ENCODE data around the gene CHN1.

The CHN1 gene

DNA sequence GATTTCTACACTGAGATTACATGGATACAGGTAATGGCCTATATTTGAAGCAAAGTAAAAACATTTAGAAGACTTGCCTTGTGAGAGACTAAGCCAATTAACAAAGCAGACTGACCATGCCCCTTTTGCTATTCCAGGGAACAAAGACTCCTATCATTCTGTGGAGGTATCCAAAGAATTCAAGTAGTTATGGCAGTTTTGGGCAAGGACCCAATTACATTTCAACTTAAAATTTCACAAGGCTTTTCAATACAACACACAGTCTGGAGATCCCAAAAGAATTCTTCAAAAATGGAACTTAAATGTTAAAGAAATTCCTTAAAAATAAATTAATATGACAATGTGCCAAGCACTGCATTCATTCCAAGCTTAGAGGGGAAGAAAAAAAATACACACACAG, 131.7 kb downstream of the CHN1 start:
- no peak for DNase-seq (ENCODE audit: low spot score)

DNA sequence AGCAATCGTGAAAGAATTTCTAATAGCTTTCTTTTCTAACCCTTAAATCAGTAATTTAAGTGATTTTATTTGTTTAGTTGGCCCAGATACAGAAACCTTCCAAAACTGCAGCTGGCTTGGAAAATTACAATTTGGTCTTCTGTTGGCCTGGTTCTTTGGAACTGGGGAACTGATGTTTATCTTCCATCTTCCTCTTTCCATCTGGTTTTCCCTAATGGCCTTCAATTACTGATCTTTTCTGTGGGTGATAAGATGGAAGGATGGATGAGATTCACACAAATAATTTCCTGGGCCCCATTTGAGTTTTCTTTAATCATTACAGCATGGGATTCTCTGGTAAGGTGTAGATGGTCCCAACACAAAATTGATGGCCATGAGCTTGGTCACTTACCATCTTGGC, 134.4 kb downstream of the CHN1 start:
- DNase-seq (ENCODE audit: low spot score) = no peak

- peak; percentile 73 for DNase-seq (ENCODE audit: low spot score)
Observed at GRCh38 chr2:174868878-174869277, 136.3 kb downstream of the CHN1 start.

DNA sequence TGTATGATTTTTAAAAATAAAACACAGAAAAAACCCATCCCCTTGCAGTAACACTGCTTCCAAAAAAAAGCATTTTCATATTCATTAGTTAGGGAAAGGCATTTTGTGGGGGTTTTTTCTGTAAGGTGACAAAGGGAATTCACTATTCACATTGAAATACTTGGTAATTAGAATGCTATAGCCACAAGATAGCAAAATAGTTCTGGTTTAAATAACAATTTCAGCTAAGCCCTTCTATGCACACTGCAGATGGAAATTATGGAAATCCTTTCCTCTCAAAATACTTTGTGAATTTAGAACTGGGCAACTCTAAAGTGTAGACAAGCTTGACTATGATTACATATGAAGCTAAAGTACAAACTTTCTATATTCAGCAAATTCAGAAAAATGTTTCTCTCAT, 138.8 kb downstream of the CHN1 start:
- no peak for DNase-seq (ENCODE audit: low spot score)

GRCh38 chr2:174863183-174863582, 142.0 kb downstream of the CHN1 start:
- no peak for DNase-seq (ENCODE audit: low spot score)

GRCh38 chr2:174859563-174860169, 145.5 kb downstream of the CHN1 start:
- no peak for DNase-seq (ENCODE audit: low spot score)

GRCh38 chr2:174858745-174859144, 146.4 kb downstream of the CHN1 start:
- no peak for DNase-seq (ENCODE audit: low spot score)

DNA sequence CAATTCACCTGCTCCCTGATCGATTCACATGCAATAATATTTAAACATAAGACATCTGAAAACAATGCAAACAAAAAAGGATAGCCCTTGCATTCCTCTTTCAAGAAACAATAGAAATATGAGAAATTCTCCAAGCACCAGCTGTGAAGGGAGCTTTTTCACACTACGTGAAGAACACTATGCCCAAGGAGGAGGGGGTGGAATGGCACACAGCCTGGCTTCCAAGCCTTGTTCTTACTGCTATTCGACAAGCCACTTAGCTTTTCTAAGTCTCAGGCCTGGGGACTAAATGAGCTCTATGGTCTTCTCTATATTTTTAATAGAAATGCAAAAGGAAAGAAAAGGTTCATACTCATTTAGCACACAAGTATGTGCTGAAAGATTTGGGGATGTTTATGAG, 148.7 kb downstream of the CHN1 start:
- no peak for DNase-seq (ENCODE audit: low spot score)

- peak; percentile 21 for DNase-seq (ENCODE audit: low spot score)
Observed at GRCh38 chr2:174846941-174847938, 157.9 kb downstream of the CHN1 start.

GRCh38 chr2:174846218-174846617, 159.0 kb downstream of the CHN1 start:
- DNase-seq (ENCODE audit: low spot score) = no peak

GRCh38 chr2:174844295-174844708, 160.9 kb downstream of the CHN1 start:
- DNase-seq (ENCODE audit: low spot score) = no peak

DNA sequence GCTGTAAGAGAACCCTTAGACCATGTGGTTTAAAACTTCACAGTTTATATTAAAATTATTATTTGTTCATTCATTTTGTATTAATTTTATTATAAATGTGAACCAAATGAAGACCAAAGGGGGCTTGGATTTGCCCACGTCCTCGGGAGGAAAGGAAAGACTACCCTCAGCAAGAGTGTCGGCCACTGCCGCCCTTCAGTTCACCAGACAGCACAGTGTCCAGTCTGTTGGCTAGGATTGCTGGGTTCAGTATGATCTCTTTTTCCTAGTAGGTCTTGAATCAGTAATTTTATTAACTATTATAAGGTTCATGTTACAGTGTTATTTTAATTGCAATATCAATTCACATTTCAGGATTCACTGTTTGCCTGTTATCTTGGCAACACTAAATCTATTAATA, 162.7 kb downstream of the CHN1 start:
- DNase-seq (ENCODE audit: low spot score) = no peak

- no peak for DNase-seq (ENCODE audit: low spot score)
Observed at GRCh38 chr2:174841936-174842335, 163.2 kb downstream of the CHN1 start.

DNA sequence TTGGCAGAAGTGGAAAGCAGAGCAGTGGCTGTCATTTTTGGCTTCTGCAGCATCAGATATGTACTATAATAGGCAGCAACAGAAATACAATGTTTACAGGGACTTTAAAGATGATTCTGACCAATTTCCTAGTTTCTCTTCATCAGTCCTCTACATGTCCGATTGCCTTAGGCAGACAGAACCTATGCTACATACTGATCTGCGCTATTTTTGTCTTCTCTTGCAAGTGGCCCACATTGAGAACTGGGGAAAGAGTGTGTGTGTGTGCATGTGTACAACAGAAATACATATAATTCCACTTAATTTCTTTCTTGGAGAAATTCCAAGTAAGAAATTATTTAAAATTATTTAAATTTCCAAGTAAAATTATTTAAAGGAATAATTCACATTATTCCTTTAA, 163.8 kb downstream of the CHN1 start:
- DNase-seq (ENCODE audit: low spot score) = no peak

- DNase-seq (ENCODE audit: low spot score) = no peak
Observed at GRCh38 chr2:174840436-174840835, 164.7 kb downstream of the CHN1 start.

GRCh38 chr2:174839662-174840061, 165.5 kb downstream of the CHN1 start:
- DNase-seq (ENCODE audit: low spot score) = no peak

DNA sequence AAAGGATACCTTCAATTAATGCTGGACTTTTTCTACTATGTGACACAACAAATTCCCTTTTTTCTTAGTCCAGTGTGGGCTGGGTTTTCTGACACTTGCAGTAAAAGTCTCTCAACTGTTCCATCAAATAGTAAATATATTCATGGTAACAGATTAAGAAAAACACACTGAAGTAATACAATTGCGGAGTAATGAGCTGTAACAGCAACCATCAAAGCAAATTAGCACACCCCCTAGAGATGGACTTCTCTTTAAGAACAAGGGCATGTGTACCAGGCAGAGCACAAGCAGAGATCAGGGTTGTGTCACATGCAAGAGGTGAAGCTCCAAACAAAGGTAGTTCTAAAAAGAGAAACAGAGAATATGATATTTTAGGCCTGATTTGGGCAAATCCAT, 168.2 kb downstream of the CHN1 start:
- no peak for DNase-seq (ENCODE audit: low spot score)

DNA sequence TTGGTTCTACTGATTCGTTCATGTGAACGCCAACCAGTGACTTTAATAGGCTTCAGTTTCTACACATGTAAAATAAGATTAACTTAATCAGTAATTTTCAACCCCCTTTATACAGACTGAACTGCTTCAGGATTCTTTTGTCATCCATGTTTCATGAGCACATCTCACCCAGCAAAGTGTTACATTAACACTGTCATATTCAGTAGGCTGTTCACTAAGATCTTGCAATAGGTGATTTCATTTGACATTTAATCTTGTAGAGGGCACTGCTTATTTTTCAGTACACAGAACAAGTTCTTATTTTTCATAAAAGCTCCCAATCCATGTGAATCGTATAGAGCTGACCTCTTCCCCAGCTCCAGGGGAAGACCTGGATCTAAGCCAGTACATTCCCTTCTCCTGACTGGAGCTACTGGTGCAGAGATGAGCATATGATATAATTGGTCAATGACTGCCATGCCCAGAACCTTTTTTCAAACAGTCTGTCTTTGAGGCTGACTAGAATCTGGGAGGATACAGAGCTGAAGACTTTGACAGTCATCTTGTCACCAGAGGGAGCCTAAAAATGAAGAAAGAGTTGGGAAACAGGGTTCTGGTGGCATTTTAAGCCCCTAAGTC, 168.7 kb downstream of the CHN1 start:
- DNase-seq (ENCODE audit: low spot score) = peak; percentile 93

- peak; percentile 63 for DNase-seq (ENCODE audit: low spot score)
Observed at GRCh38 chr2:174835797-174836255, 169.4 kb downstream of the CHN1 start.

GRCh38 chr2:174833737-174834136, 171.4 kb downstream of the CHN1 start:
- no peak for DNase-seq (ENCODE audit: low spot score)

DNA sequence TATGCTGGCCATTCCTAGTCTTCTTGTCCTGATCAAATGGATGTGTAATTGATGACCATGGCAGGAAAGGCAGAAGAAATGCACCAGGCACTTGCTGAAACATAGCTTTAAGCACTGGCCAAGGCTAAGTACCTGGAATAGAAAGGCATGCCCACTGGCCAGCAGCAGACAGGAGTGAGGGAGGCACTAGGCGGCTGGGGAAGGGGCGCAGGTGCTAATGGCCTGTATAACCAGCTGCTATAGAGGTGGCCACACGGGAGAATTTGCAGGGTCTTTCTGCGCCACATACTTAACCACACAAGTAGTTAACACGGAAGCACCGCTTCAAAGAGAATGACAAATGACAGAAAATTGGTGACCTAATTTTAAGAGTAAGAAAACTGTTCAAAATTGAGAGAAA, 174.6 kb downstream of the CHN1 start:
- DNase-seq (ENCODE audit: low spot score) = no peak

DNA sequence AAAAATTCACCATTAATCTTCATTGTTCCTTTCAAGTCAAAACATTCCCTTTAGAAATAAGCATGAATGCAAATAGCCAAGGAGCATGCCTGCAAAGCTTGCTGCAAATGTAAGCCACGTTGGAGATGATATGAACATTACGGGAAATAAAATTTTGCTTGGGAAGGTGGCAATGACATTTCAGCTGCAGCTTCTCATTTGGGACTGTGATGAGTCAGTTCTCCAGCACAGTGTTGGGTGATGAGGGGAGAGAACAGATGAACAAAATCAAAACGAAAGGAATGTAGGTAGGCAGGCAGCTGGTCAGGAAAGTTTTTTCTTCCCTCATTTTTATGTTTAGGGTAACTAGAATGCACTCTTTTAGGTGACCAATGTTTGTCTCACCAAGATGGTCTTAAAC, 175.6 kb downstream of the CHN1 start:
- DNase-seq (ENCODE audit: low spot score) = no peak

Measured in kidney tubule cell (primary cell).